Measurements from ENCODE around the gene TIMM44. TPM values are rescaled to one million over a fixed set of nuclear protein-coding genes. Genes with fewer than 3 reads are reported as not detected.
"Not testable (repeated sequence)": the region's sequence is repeated elsewhere in the genome, so short reads cannot be mapped to it uniquely, and the experiment has no call there.

Gene TIMM44
- total RNA-seq, 1 experiment from 2014 or later = 57.8 TPM

GRCh38 chr19:7961920-7962626, 18.6 kb upstream of the TIMM44 start:
- TF ChIP-seq, protein P1, sequence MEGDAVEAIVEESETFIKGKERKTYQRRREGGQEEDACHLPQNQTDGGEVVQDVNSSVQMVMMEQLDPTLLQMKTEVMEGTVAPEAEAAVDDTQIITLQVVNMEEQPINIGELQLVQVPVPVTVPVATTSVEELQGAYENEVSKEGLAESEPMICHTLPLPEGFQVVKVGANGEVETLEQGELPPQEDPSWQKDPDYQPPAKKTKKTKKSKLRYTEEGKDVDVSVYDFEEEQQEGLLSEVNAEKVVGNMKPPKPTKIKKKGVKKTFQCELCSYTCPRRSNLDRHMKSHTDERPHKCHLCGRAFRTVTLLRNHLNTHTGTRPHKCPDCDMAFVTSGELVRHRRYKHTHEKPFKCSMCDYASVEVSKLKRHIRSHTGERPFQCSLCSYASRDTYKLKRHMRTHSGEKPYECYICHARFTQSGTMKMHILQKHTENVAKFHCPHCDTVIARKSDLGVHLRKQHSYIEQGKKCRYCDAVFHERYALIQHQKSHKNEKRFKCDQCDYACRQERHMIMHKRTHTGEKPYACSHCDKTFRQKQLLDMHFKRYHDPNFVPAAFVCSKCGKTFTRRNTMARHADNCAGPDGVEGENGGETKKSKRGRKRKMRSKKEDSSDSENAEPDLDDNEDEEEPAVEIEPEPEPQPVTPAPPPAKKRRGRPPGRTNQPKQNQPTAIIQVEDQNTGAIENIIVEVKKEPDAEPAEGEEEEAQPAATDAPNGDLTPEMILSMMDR (IDR thresholded peaks at IDR 0.05; ENCODE audit: unreplicated experiment) = no peak
- Mint-ChIP-seq H3K36me3 (ENCODE audit: insufficient read depth, unreplicated experiment) (peaks cover 14% of the 10 kb centered on the region), H3K9me3 (ENCODE audit: low read depth, unreplicated experiment) (no peaks in the 10 kb centered on the region), H3K27ac (ENCODE audit: unreplicated experiment) (no peak overlapping the region), H3K27me3 (ENCODE audit: unreplicated experiment) (no peaks in the 10 kb centered on the region), H3K4me3 (ENCODE audit: low read depth, unreplicated experiment) (no peak overlapping the region), H3K4me1 (ENCODE audit: low read depth, unreplicated experiment) (no peaks in the 10 kb centered on the region)
- no peak for DNase-seq
- CTCF ChIA-PET = no interaction called here
- intact Hi-C loops (cut with micrococcal nuclease; ENCODE audit: unreplicated experiment) = no loop called here
- no TSS peak for BruUV-seq (replicated peaks)

DNA sequence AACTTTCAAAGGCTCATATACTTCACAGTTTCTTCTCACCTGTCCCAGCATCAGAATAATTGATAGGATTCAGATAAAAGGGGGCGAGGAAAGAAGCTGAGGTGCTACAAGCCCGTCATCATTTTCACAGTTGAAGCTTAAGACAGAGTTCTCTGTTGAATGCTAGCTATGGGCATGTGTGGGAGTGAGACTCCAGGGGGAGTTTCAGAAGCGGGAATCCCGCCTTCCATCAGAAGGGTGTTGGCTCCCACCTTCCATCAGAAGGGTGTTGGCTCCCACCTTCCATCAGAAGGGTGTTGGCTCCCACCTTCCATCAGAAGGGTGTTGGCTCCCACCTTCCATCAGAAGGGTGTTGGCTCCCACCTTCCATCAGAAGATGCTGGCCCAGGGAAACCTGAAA, 17.6 kb upstream of the TIMM44 start:
- H3K4me3 Mint-ChIP-seq (ENCODE audit: low read depth, unreplicated experiment); DNase-seq; H3K27ac Mint-ChIP-seq (ENCODE audit: unreplicated experiment); intact Hi-C loops (cut with micrococcal nuclease; ENCODE audit: unreplicated experiment); H3K9me3 Mint-ChIP-seq (ENCODE audit: low read depth, unreplicated experiment); CTCF ChIA-PET; H3K4me1 Mint-ChIP-seq (ENCODE audit: low read depth, unreplicated experiment); H3K27me3 Mint-ChIP-seq (ENCODE audit: unreplicated experiment); BruUV-seq (replicated peaks): not testable (repeated sequence)
- H3K36me3 Mint-ChIP-seq (ENCODE audit: insufficient read depth, unreplicated experiment) = peaks cover 14% of the 10 kb centered on the region

- no peak overlapping the region for H3K4me3 Mint-ChIP-seq (ENCODE audit: low read depth, unreplicated experiment)
These were observed 15.7 kb upstream of the TIMM44 start for GRCh38 chr19:7959211-7959610.

GRCh38 chr19:7955696-7956095, 12.2 kb upstream of the TIMM44 start:
- no TSS peak for BruUV-seq (replicated peaks)
- Mint-ChIP-seq H3K4me3 (ENCODE audit: low read depth, unreplicated experiment) (no peak overlapping the region), H3K4me1 (ENCODE audit: low read depth, unreplicated experiment) (no peaks in the 10 kb centered on the region), H3K27me3 (ENCODE audit: unreplicated experiment) (no peaks in the 10 kb centered on the region), H3K9me3 (ENCODE audit: low read depth, unreplicated experiment) (no peaks in the 10 kb centered on the region), H3K27ac (ENCODE audit: unreplicated experiment) (no peak overlapping the region), H3K36me3 (ENCODE audit: insufficient read depth, unreplicated experiment) (peaks cover 5% of the 10 kb centered on the region)
- CTCF ChIA-PET = no interaction called here
- no peak for DNase-seq
- TF ChIP-seq, protein P1 (IDR thresholded peaks at IDR 0.05; ENCODE audit: unreplicated experiment) = no peak
- intact Hi-C loops (cut with micrococcal nuclease; ENCODE audit: unreplicated experiment) = no loop called here

More at GRCh38 chr19:7959211-7959610, 15.7 kb upstream of the TIMM44 start:
- CTCF ChIA-PET = no interaction called here
- no peaks in the 10 kb centered on the region for H3K9me3 Mint-ChIP-seq (ENCODE audit: low read depth, unreplicated experiment)
- intact Hi-C loops (cut with micrococcal nuclease; ENCODE audit: unreplicated experiment) = no loop called here
- H3K36me3 Mint-ChIP-seq (ENCODE audit: insufficient read depth, unreplicated experiment) = peaks cover 6% of the 10 kb centered on the region
- no TSS peak for BruUV-seq (replicated peaks)
- H3K27me3 Mint-ChIP-seq (ENCODE audit: unreplicated experiment) = no peaks in the 10 kb centered on the region
- TF ChIP-seq, protein P1 (IDR thresholded peaks at IDR 0.05; ENCODE audit: unreplicated experiment) = no peak
- H3K27ac Mint-ChIP-seq (ENCODE audit: unreplicated experiment) = no peak overlapping the region
- H3K4me1 Mint-ChIP-seq (ENCODE audit: low read depth, unreplicated experiment) = no peaks in the 10 kb centered on the region
- no peak for DNase-seq

DNA sequence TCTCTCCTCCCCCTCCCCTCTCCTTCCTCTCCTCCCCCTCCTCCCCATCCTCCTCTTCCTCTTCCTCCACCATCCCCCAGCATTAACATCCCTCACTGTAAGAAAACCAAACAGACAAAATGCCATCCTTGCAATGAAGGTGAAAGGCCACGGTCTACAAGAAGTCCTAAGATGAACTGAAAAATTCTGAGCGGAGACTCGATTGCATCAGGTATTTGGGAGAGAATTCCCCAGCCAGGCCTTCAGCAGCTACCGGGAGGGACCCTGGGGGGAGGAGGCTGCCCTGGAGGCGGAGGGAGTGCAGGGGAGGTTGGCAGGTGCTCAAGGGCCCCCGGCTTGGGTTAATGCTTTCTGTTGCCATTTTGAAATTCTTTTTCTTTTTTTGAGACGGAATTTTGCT, 10.1 kb upstream of the TIMM44 start:
- intact Hi-C loops (cut with micrococcal nuclease; ENCODE audit: unreplicated experiment) = no loop called here
- Mint-ChIP-seq H3K4me1 (ENCODE audit: low read depth, unreplicated experiment) (no peaks in the 10 kb centered on the region), H3K9me3 (ENCODE audit: low read depth, unreplicated experiment) (no peaks in the 10 kb centered on the region), H3K27me3 (ENCODE audit: unreplicated experiment) (no peaks in the 10 kb centered on the region), H3K27ac (ENCODE audit: unreplicated experiment) (no peak overlapping the region), H3K4me3 (ENCODE audit: low read depth, unreplicated experiment) (no peak overlapping the region), H3K36me3 (ENCODE audit: insufficient read depth, unreplicated experiment) (peaks cover 5% of the 10 kb centered on the region)
- TF ChIP-seq, protein P1 (IDR thresholded peaks at IDR 0.05; ENCODE audit: unreplicated experiment) = no peak
- CTCF ChIA-PET = no interaction called here
- BruUV-seq (replicated peaks) = no TSS peak
- DNase-seq = no peak

Data from Calu3 (cell line).